Mucosa of stomach (tissue), 1 donor: ENCODE data around the gene CUEDC1.
"Not testable (repeated sequence)": the region's sequence is repeated elsewhere in the genome, so short reads cannot be mapped to it uniquely, and the experiment has no call there.

Source experiments
- H3K27me3 ChIP-seq: one replicate; pipeline ENCODE4 v1.7.0; 2013; ENCODE audit warnings: mild to moderate bottlenecking, low read length; ENCODE audit not compliant: control insufficient read depth, insufficient read depth
- H3K36me3 ChIP-seq: one replicate; pipeline ENCODE4 v1.7.0; 2013; ENCODE audit warnings: low read length; ENCODE audit not compliant: control insufficient read depth, insufficient read depth
- H3K4me1 ChIP-seq: one replicate; pipeline ENCODE4 v1.7.0; 2013; ENCODE audit warnings: mild to moderate bottlenecking, low read length; ENCODE audit not compliant: control insufficient read depth, insufficient read depth
- H3K4me3 ChIP-seq: one replicate; pipeline ENCODE4 v1.7.0; 2013; ENCODE audit warnings: low read length
- H3K9ac ChIP-seq: one replicate; pipeline ENCODE4 v1.7.0; 2013; ENCODE audit warnings: mild to moderate bottlenecking, low read length, moderate library complexity
- H3K9me3 ChIP-seq: one replicate; pipeline ENCODE4 v1.7.0; 2013; ENCODE audit warnings: mild to moderate bottlenecking, low read length, moderate library complexity; ENCODE audit not compliant: control insufficient read depth
- donor health status: Pancreatic carcinoma.

The CUEDC1 gene

DNA sequence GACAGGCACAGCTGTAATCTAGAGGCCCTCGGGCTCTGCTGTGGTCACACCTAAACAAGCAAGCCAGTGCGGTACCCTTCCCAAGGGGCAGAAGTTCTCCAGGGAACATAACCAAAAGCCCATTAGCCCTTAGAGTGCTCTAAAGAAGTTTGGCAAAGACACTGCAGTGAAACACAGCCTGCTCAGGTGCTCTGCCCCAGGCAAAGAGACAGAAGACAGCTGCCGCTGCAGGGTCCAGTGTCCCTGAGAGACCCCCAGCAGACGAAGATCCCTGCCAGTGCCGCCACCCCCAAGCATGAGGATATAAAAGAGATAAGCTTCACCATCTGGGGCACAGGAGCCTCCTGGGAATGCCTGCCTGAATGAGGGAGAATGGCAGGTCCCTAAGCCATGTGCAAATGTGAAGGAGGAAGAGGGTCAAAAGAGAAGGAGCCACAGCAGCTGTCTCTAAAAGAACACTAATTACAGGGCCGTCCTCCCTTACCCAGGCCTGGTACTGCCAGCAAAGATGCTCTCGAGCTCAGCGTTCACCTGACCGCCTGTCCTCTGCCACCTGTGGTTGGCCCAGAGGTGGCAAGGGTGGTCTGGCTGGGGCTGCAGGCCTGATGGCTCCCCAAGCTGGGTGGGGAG, 29.7 kb downstream of the CUEDC1 start:
- Histone ChIP-seq H3K9ac (no peak overlapping the region), H3K4me1 (peaks cover 34% of the 10 kb centered on the region), H3K9me3 (no peaks in the 10 kb centered on the region), H3K4me3 (no peak overlapping the region), H3K36me3 (no peaks in the 10 kb centered on the region), H3K27me3 (no peaks in the 10 kb centered on the region)

DNA sequence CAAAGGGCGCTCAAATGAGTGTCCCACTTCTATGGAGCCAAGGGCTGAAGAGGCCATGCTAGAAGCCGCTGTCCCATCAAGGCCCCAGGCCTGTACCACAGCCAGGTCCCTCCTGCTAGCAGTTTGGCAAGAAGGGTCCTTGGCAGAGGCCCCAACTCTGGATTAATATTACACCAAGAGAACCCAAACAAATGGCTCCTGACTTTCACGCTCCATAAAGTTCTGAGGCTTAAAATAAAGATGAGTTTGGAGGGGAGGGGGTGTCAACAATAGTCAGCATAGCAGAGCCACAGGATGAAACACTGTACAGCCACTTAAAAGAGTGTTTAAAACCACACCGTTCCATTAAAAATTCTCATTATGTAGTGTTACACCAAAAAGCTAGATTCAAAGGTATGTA, 30.5 kb downstream of the CUEDC1 start:
- Histone ChIP-seq H3K27me3 (no peaks in the 10 kb centered on the region), H3K36me3 (no peaks in the 10 kb centered on the region), H3K9me3 (no peaks in the 10 kb centered on the region), H3K4me3 (no peak overlapping the region), H3K4me1 (peaks cover 38% of the 10 kb centered on the region), H3K9ac (no peak overlapping the region)

- Histone ChIP-seq H3K9me3 (no peaks in the 10 kb centered on the region), H3K4me1 (peaks cover 40% of the 10 kb centered on the region), H3K9ac (no peak overlapping the region), H3K36me3 (no peaks in the 10 kb centered on the region), H3K4me3 (no peak overlapping the region), H3K27me3 (no peaks in the 10 kb centered on the region)
Measured at GRCh38 chr17:57923182-57923872, 31.9 kb downstream of the CUEDC1 start.

- not testable (repeated sequence) for H3K4me3 ChIP-seq, H3K27me3 ChIP-seq, H3K9me3 ChIP-seq, H3K36me3 ChIP-seq, H3K9ac ChIP-seq
- peaks cover 43% of the 10 kb centered on the region for H3K4me1 ChIP-seq
Measured at GRCh38 chr17:57922745-57923144, 32.5 kb downstream of the CUEDC1 start.

- peak overlapping the region; percentile 33 for H3K9ac ChIP-seq
- no peaks in the 10 kb centered on the region for H3K9me3 ChIP-seq
- H3K4me1 ChIP-seq = peaks cover 39% of the 10 kb centered on the region
- no peaks in the 10 kb centered on the region for H3K27me3 ChIP-seq
- H3K4me3 ChIP-seq = no peak overlapping the region
- no peaks in the 10 kb centered on the region for H3K36me3 ChIP-seq
Measured at GRCh38 chr17:57920916-57921703, 34.1 kb downstream of the CUEDC1 start.

DNA sequence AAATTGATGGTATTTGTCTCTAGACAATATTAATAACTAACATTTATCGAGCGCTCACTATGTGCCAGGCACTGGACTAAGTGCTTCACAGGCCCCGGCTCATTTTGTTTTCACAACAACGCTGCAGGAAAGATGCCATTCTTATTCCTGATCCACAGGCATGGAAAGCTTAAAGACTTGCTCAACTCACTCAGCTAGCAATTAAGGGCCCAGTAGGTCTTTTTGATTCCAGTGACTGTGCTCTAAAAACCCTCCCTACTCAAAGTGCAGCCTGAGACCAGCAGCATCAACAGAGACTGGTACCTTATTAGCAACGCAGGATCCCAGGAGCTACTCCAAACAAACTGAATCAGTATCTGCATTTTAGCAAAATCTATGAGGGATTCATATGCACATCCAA, 35.3 kb downstream of the CUEDC1 start:
- Histone ChIP-seq H3K27me3 (no peaks in the 10 kb centered on the region), H3K36me3 (no peaks in the 10 kb centered on the region), H3K4me3 (no peak overlapping the region), H3K9ac (no peak overlapping the region), H3K9me3 (no peaks in the 10 kb centered on the region), H3K4me1 (peaks cover 40% of the 10 kb centered on the region)

GRCh38 chr17:57918017-57918895, 37.0 kb downstream of the CUEDC1 start:
- Histone ChIP-seq H3K9ac (no peak overlapping the region), H3K27me3 (no peaks in the 10 kb centered on the region), H3K9me3 (no peaks in the 10 kb centered on the region), H3K4me1 (peaks cover 56% of the 10 kb centered on the region), H3K36me3 (no peaks in the 10 kb centered on the region), H3K4me3 (no peak overlapping the region)

DNA sequence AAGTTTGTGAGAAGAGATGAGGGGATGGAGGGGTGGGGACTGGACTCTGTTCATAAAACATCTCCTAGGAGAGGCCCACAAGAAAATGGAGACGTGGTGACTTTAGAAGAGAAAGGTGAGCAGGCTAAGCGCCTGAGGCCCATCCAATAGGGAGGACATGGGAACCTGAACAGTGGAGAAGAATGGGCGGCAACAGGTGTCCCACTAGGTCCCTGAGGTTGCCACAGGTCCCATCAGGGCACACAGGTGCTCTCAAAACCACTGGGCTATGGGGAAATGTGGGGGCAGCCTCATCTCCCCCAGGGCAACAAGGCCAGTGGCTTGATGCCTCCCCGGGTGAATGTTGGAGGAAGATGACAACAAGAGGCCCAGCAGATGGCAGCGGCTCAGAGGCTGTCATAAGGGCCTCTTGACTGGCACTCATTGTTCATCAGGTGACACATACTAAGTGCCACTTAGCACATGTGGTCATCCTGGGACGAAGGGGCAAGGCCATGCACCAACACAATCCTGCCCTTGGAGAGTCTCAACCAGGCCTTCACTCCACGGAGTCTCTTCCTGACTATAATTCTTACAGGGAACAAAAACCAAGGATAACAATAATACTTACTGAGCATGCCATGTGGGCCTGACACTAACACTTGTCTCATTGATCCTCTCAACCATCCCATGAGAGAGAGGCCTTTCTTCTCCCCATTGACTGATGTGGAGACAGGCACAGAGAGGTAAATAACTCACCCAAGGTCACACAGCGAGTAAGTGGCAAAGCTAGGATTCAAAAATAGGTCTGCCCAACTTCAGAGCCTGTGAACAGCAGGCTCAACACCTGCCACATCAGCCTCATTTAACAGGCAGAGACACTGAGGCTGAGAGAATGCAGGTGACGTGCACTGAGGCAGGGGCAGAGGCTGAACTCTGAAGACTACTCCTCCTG, 38.0 kb downstream of the CUEDC1 start:
- H3K9me3 ChIP-seq = no peaks in the 10 kb centered on the region
- no peak overlapping the region for H3K9ac ChIP-seq
- H3K4me3 ChIP-seq = no peak overlapping the region
- no peaks in the 10 kb centered on the region for H3K36me3 ChIP-seq
- H3K27me3 ChIP-seq = no peaks in the 10 kb centered on the region
- peaks cover 60% of the 10 kb centered on the region for H3K4me1 ChIP-seq

DNA sequence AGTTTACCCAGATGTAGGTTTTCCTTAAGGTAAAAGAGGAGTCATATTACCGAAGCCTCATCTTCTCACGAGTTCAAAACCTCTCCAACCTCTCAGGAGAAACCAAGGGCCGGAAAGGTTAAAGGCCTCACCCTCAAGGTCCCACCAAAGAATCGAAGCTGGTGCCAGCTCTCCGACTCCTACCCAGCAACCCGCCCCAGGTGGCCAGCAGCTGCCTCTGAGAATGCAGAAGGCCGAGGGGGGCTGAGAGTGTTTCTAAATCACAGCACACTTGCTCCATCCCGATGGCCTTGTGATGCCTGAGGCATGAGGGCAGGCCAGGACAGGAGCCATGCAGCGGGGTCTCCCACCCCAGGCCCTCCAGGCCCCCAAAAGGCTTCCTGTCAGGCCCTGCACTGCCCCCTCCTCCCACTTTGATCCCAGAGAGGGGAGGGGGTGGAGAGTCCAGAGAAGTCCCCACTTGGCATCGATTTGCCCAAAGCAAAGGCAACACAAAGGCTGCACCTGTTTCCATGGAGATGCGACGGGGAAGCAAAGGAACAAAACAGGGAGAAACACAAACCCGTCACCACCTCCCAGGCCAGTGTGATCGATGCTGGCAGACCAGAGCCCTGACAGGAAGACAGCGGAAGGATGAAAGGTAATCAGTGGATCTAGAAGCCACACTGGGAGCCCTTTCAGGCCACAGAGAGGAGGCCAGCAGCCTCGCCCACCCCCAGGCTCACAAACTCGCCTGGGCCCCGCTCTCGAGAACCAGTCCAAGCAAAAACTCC, 39.0 kb downstream of the CUEDC1 start:
- Histone ChIP-seq H3K4me3 (no peak overlapping the region), H3K27me3 (no peaks in the 10 kb centered on the region), H3K4me1 (peaks cover 59% of the 10 kb centered on the region), H3K9ac (no peak overlapping the region), H3K9me3 (no peaks in the 10 kb centered on the region), H3K36me3 (no peaks in the 10 kb centered on the region)

- no peak overlapping the region for H3K4me3 ChIP-seq
- no peaks in the 10 kb centered on the region for H3K9me3 ChIP-seq
- H3K4me1 ChIP-seq = peaks cover 60% of the 10 kb centered on the region
- no peak overlapping the region for H3K9ac ChIP-seq
- no peaks in the 10 kb centered on the region for H3K36me3 ChIP-seq
- H3K27me3 ChIP-seq = no peaks in the 10 kb centered on the region
Measured at GRCh38 chr17:57915544-57915943, 39.7 kb downstream of the CUEDC1 start.
